Measurements from ENCODE around the gene MRPL34.

The MRPL34 gene

DNA sequence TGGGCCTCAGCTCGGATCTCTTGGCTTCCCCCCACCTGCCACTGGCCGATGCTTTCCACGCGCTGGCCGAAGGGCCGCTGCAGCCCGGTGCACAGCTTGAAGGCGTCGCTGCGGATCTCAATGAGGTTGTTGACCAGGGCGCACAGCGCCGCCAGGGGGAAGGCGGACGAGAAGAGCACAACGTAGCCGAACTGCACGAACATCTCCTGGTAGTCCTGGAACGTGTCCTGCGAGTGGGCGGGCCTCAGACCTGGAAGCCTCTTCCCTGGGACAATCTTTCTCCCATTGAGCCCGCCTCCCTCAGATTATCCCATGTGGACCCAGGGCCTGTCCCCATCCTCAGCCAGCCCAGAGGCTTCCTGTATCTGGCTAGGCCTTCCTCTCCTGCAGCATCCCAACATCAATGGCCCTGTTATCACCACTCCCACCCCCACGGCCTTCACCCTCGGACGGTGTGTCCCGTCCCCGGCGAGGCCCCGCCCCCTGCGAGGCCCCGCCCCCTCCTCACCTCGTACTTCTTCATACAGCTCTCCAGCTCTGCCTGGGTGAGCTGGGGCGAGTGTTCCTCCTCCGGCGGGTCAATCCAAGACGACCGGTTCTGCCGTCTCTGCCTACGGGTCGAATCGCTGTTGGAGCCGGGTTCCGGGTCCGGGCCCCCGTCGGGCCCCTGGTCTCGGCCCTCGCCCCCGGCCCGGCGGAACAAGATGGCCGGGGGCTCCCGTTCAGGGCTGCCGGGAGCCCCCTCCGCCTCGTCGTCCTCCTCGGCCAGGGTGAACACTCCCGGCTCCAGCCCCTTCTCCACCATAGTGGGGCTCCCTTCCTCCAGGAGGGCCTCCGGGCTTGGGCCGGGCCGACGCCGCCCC, 22.2 kb downstream of the MRPL34 start:
- DNase-seq (peak; percentile 51 to 52), ATAC-seq (peak; percentile 72)
- Mint-ChIP-seq H3K4me3 (peak overlapping the region; percentile 84 to 85), H3K9me3 (no peaks in the 10 kb centered on the region), H3K27me3 (peaks cover 13% of the 10 kb centered on the region), H3K4me1 (peaks cover 45% of the 10 kb centered on the region), H3K27ac (peak overlapping the region; percentile 33 to 82)

DNA sequence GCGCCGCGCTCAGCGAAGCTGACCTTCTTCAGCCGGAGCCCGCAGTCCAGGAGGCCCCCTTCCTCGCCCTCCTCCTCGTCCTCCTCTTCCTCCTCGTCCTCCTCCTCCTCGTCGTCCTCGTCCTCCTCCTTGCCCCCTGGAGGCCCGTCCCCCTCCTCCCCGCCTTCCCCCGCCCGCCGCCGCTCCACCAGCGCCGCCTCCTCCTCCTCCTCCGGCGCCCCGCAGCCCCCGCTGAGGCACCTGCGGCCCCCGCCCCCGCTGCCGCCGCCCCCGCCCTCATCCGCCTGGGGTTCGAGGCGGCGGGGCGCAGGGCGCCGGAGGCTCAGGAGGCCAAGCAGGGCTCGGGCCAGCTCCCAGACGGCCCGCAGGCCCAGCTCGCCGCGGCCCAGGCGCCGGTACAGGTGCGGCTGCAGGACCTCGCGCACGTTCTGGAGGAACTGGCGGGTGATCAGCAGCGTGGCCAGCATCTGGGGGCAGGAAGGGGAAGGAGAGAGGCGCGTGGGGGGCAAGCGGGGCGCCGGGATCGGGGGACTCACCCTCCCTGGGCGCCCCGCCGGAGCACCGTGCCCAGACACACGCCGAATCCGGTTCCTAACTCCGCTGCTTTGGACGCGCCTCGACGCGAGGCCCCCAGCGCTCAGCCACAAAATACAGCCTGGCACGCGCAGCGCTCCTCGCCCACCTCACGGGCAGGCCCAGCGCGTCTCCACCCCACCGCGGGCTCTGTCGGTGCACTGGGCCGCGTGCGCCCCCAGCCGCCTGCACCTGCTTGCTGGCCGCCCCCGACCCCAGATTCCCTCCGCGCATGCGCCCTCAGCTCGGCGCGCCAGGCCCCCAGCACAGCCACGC, 23.1 kb downstream of the MRPL34 start:
- peaks cover 13% of the 10 kb centered on the region for H3K27me3 Mint-ChIP-seq
- DNase-seq (peak in 1 of 2 donors; percentile 36), ATAC-seq (peak; percentile 32)
- peak overlapping the region; percentile 33 to 82 for H3K27ac Mint-ChIP-seq
- H3K4me3 Mint-ChIP-seq, result peak overlapping the region; percentile 84 to 85
- H3K4me1 Mint-ChIP-seq, result peaks cover 49% of the 10 kb centered on the region
- H3K9me3 Mint-ChIP-seq, result no peaks in the 10 kb centered on the region

DNA sequence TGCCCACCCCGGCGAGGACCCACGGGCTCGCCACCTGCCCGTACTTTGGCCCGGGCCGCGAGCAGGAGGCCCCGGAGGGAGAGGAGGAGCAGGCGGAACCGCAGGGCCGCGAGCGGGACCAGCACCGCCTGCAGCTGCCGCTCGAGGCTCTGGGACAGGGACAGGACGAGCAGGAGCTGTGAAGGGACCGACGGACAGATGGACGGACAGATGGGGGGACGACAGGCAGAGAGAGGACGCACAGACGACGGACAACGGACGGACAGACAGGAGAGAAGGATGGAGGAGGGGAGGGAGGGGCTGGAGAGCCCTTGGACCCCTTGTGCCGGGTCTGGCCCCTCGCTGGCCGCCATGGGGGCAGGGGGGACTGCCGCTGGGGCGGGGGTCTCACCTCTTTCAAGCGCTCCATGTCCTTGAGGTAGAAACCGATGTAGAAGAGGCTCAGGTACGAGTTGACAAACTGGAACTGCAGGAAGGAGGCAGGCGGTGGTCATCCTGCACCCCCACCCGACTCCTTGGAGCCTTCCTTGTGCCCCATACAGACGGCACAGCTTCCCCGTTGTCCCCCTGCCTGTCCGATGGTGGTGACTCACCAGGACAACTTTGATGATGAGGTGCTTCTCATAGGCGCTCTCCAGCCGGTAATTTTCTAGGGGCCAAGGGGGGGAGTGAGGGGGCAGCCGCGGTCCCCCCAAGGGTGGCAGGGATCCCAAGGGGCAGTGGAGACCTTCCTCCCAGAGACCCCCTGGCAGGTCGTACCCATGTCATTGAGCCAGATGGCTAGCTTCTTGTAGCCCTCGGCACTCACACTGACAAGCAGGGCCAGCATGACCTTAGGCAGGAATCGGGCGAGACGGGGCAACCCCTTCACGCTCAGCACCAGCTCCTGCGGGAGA, 23.9 kb downstream of the MRPL34 start:
- H3K9me3 Mint-ChIP-seq, result no peaks in the 10 kb centered on the region
- DNase-seq (no peak), ATAC-seq (no peak)
- H3K27me3 Mint-ChIP-seq, result peaks cover 13% of the 10 kb centered on the region
- H3K27ac Mint-ChIP-seq, result peak overlapping the region in 1 of 2 donors; percentile 68
- peaks cover 55% of the 10 kb centered on the region for H3K4me1 Mint-ChIP-seq
- H3K4me3 Mint-ChIP-seq, result peak overlapping the region; percentile 71

DNA sequence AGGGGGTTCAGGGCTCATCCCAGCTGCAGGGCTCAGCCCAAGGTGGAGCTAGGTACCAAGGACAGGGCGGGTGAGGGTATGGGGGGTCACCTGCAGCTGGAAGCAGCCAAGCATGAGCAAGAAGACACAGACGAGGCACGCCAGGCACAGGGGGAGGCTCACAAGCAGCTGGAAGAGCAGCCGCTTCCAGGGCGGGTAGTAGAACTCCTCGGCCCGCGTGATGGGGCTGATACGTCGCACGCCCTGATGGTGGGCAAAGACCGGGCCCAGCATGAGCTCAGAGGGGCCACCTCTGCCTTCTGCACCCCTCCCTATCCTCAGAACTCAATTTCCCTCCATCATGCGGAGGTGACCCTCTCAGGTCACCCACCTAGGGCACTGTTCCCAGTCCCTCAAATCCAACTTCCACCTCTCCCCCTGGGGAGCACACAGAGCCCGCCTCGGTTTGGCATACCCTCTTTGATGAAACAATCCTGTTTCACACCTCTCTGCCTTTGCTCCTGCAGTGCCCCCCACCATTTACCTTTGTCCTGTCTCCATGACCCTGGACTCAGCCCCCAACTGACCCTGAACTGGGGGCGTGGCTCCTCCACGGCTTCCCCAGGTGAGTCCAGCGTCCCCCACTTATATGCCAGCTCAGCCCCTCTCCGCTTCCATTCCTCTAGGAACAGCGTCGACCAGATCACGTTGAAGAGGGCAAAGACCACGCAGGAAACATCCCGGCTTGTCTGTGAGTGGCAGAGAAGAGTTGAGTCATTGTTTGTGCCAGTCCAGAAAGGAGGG, 24.8 kb downstream of the MRPL34 start:
- H3K27me3 Mint-ChIP-seq, result peaks cover 13% of the 10 kb centered on the region
- ATAC-seq (no peak), DNase-seq (no peak)
- H3K4me3 Mint-ChIP-seq, result peak overlapping the region in 1 of 2 donors; percentile 2
- no peak overlapping the region for H3K27ac Mint-ChIP-seq
- H3K4me1 Mint-ChIP-seq, result peaks cover 63% of the 10 kb centered on the region
- H3K9me3 Mint-ChIP-seq, result no peaks in the 10 kb centered on the region

DNA sequence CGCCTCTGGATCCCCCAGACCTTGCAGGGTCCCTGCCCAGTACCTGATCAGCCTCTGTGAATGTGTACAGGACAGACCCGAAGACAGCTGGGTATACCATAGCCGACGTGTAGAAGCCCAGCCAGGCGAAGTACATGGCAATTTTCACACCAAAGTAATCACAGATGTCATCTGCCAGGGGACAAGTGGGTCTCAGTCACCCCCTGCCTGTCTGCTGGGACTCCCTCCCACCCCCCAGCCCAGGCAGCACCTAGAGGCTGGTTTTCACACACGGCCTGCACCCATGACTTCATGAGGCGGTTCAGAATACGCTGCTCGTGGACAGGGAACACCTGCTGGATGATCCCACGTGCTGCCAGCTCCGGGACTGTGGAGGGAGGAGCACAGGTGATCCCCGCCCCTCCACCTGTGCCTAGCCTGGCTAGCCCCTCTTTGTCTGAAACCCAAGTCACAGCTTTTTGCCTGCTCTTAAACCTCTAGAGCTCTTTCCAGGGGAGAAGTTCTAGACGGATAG, 25.4 kb downstream of the MRPL34 start:
- no peak overlapping the region for H3K27ac Mint-ChIP-seq
- H3K27me3 Mint-ChIP-seq, result peaks cover 13% of the 10 kb centered on the region
- DNase-seq (no peak), ATAC-seq (no peak)
- no peaks in the 10 kb centered on the region for H3K9me3 Mint-ChIP-seq
- peaks cover 65% of the 10 kb centered on the region for H3K4me1 Mint-ChIP-seq
- no peak overlapping the region for H3K4me3 Mint-ChIP-seq

DNA sequence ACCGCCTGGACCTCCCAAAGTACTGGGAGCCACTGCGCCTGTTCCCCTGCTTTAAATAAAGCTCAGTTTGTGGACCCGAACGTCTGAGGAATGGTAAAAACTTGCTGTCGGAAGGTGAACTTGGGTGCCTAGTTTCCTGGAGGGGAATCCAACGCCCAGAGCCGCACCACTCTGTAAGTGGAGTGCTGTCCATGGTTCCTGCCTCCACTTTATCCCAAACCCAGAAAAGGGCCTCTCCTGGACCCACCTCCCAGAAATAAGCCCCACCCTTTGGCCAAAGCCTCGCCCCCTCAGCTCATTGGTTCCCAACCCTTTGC, 26.6 kb downstream of the MRPL34 start:
- Mint-ChIP-seq H3K27ac (no peak overlapping the region), H3K9me3 (no peaks in the 10 kb centered on the region)

DNA sequence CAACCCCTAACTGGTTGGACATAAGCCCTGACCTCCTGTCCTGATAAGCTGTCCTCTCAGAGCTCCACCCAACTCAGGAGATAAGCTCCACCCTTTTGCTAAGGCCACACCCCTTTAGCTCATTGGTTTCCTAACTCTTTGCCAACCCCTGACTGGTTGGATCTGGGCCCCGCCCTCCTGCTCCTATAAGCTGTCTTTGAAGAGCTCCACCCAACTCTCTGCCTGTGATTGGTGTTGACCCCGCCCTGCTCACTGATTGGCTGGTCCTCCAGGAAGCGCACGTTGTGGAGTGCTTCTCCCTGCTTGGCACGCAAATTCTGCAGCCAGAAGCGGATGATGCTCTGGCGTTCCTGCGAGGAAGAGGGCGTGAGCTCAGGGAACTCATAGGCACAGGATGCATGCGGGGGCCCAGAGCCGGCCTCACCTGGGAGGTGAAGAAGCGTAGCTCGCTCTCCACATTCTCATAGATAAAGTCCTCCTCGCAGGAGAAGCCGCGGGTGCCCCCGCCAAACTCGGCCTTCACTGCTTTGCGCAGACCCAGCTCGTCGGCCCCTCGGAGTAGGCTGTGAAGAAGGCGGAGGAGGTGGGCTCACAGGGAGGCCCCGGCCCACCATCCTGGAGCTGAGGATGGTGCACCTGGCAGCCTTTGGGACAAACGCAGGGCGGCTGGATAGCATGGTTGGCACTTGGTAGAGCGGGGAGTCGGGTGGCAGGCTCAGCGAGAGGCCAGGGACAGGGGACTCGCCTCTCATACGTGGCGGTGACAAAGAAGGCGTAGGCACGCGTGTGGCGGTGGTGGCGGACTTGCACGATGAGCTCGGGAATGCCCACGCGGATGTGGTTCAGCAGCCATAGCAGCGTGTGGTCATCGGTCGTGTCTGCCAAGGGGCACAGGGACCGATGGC, 27.3 kb downstream of the MRPL34 start:
- peak overlapping the region in 1 of 2 donors; percentile 54 for H3K27ac Mint-ChIP-seq
- no peaks in the 10 kb centered on the region for H3K9me3 Mint-ChIP-seq
- peak; percentile 43 to 58 for DNase-seq
- peaks cover 66% of the 10 kb centered on the region for H3K4me1 Mint-ChIP-seq
- ATAC-seq, result no peak
- H3K27me3 Mint-ChIP-seq, result peaks cover 13% of the 10 kb centered on the region
- peak overlapping the region; percentile 35 to 39 for H3K4me3 Mint-ChIP-seq

More for the DNA sequence above, 26.6 kb downstream of the MRPL34 start:
- ATAC-seq, result no peak
- Mint-ChIP-seq H3K4me3 (no peak overlapping the region), H3K27me3 (peaks cover 13% of the 10 kb centered on the region), H3K4me1 (peaks cover 69% of the 10 kb centered on the region)
- no peak for DNase-seq

DNA sequence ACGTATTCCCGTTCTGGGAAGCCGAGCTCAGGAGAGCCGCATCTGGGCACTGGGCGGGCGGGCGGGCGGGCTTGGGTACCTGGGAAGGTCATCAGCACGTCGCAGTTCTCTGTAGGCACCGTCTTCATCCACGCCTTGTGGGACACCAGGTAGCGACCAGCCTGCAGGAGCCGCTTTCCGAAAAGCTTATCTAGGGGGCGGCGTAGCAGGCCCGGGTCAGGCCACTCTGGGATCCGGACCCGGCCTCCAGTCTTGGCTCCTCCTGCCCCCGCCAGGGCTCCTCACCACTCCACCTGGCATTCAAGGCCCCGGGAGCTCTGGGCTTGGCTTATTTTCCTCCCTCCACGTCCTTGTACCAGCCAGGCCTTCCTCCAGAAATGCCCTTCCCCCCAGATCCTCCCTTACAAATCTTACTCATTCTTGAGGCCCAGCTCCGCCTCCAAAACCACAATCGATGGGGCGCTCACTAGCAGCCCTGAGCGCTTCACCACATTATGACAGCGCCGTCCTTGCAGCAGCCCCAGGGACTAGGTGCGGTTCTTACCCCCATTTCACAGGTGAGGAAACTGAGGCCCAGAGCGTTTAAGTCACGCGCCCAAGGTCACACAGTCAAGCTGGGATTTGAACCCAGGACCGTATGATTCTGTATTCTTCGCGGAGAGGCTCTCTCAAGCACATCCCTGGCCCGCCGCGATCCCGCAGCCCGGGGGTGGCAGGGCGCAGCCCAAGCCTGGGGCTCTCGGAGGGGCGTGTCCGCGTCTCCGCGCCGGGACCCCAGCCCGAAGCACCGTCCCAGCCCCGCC, 28.1 kb downstream of the MRPL34 start:
- peaks cover 13% of the 10 kb centered on the region for H3K27me3 Mint-ChIP-seq
- DNase-seq, result peak; percentile 72 to 84
- ATAC-seq, result peak; percentile 56
- no peaks in the 10 kb centered on the region for H3K9me3 Mint-ChIP-seq
- peak overlapping the region; percentile 89 for H3K4me3 Mint-ChIP-seq
- H3K27ac Mint-ChIP-seq, result peak overlapping the region in 1 of 2 donors; percentile 65
- peaks cover 66% of the 10 kb centered on the region for H3K4me1 Mint-ChIP-seq

DNA sequence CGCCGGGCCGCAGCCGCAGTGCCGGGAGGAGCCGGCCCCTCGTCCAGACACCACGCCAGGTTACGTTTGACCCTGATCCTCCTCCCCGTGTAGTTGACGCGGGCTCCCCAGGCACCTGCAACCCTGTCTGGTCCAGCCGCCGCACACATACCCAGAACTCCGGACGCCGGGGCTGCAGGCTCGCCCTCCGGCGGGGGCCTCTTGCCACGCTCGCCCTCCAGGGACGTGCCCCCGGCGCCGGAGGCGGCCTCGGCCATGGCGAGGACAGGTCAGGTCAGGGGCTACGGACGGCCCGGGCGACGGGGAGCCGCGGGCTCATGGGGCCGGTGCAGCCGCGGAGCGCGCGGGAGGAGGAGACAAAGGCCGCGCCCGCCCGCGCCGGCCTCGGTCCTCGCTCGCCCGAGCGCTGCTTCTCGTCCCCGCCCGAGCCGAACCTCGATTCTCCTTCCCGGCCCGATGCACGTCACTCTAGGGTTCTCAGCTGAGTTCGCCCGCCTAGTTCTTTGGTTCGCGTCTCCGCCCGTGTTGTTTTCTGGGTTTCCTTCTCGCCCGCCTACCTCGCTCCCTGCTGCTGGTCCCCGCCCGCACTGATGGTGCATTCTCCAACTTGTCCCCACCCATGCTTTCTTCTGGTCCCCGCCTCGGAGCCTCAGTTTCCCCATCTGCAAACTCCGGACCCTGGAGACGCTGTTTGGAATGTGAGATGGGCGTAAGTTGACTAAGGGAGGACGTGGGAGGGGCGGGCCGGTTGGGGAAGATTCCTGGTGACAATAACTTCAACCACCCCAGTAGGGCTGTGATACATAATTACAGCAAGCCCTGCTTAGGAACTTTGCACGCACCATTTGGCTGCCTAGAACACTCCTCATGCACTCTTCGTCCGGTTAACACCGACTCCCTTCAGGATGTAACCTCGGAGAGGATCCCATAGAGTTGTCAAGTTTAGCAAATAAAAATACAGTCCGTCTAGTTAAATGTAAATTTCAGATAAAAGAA, 29.0 kb downstream of the MRPL34 start, which contains the start of gene ANO8:
Gene ANO8, minus strand, starts transcription at position 442 of the 996 bp plus-strand sequence. Its CDS starts 185 bp downstream, at position 257.
- peaks cover 12% of the 10 kb centered on the region for H3K27me3 Mint-ChIP-seq
- peak within 1 kb of the TSS; percentile 91 to 95 for H3K4me3 Mint-ChIP-seq
- peak within 1 kb of the TSS; percentile 59 to 80 for H3K27ac Mint-ChIP-seq
- peak; percentile 96 to 97 for DNase-seq
- H3K9me3 Mint-ChIP-seq, result no peaks in the 10 kb centered on the region
- ATAC-seq, result peak; percentile 68
- H3K4me1 Mint-ChIP-seq, result peaks cover 65% of the 10 kb centered on the region

DNA sequence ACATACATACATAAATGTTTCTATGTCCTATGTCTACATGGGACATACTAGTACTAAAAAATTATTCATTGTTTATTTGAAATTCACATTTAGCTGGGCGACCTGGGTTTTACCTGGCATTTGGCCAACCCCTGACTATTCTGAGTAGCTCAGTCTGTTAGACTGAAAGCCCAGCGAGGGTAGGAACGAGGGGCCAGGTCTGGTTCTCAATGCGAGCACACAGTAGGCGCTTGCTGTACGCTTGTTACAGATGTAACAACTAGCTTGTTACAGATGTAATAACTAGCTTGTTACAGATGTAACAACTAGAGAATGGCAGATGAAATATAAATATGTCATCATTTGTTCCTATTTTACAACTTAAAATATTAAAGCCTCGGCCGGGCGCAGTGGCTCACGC, 29.9 kb downstream of the MRPL34 start:
- peaks cover 4% of the 10 kb centered on the region for H3K27me3 Mint-ChIP-seq
- peak overlapping the region; percentile 91 to 95 for H3K4me3 Mint-ChIP-seq
- H3K9me3 Mint-ChIP-seq, result no peaks in the 10 kb centered on the region
- H3K27ac Mint-ChIP-seq, result no peak overlapping the region
- peaks cover 63% of the 10 kb centered on the region for H3K4me1 Mint-ChIP-seq
- no peak for ATAC-seq
- DNase-seq, result no peak

DNA sequence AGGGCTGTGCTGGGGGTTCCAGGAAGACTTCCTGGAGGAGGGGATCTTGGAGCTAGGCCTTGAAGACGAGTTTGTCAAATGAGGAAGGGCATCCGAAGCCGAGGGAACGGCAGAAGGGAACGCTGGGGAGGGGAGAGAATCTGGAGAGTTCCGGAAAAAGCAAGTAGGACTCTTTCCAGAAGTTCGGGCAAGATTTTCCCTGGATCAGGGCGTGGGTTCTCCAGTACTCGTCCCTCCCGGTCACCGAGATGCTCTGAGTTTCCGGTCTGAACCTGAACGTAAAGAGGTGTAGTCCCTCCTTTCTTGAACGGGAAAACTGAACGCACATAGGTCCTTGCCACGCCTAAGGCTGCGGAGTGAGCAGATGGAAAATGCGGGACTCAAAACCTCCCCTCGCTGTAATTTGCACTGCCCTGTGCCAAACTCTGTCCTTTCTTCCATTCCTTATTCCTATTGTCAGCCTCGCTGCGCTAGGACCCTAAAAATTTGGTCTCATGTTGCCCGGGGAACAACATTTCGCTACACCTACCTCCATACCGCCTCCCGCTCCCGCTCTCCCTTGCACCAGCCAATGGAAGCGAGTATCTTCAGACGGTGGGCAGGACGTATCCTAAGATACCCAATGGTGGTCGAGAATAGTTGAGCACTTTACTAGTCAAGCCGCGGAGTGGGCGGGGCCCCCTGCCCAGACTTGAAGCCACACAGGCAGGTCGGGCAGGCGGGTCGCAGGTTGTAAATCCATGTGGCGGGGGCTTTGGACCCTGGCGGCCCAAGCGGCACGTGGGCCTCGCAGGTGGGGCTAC, 31.4 kb downstream of the MRPL34 start, which contains the start of gene GTPBP3:
Gene GTPBP3, plus strand, starts transcription at position 682 of the 803 bp plus-strand sequence. Its CDS starts 59 bp downstream, at position 741.
- no peaks in the 10 kb centered on the region for H3K27me3 Mint-ChIP-seq
- peak within 1 kb of the TSS; percentile 86 to 96 for H3K27ac Mint-ChIP-seq
- peak; percentile 93 to 96 for DNase-seq
- ATAC-seq, result peak; percentile 92
- no peaks in the 10 kb centered on the region for H3K9me3 Mint-ChIP-seq
- peaks cover 68% of the 10 kb centered on the region for H3K4me1 Mint-ChIP-seq
- peak within 1 kb of the TSS; percentile 91 to 95 for H3K4me3 Mint-ChIP-seq

Measured in stimulated activated naive CD8-positive, alpha-beta T cell treated with anti-CD3 and anti-CD28 coated beads, Interleukin-15, amount 100 ng/mL, for 72 hours (primary cell).